ENCODE data around the gene MARCHF3. TPM values are rescaled to one million over a fixed set of nuclear protein-coding genes. Genes with fewer than 3 reads are reported as not detected.
A peak's percentile ranks its signal among the peaks of the same experiment; 100 is the strongest.

The MARCHF3 gene
- total and polyA plus RNA-seq, 2 of the 13 experiments (the other 11 are each of a cell fraction or from before 2014, with no cell fraction given), result 4.8 to 11.9 TPM

GRCh38 chr5:127072861-127073846, 42.8 kb upstream of the MARCHF3 start, which contains the start of gene C5orf63 (continued):
- no peak for TF ChIP-seq ZBTB40 (IDR thresholded peaks at IDR 0.05)
- TF ChIP-seq ZBTB40 (CRISPR knock-in tag; IDR thresholded peaks at IDR 0.05), result peak; percentile 90
- TF ChIP-seq TAF1 (CRISPR knock-in tag; IDR thresholded peaks at IDR 0.05), result peak; percentile 84
- no peak for TF ChIP-seq AGO2 (optimal IDR thresholded peaks at IDR 0.05; ENCODE audit: low read depth, low read length)
- peak; percentile 54; the same call in 1 of the 2 replicates for TF ChIP-seq CAMTA2 (CRISPR knock-in tag; IDR thresholded peaks at IDR 0.05; ENCODE audit: borderline replicate concordance)
- TF ChIP-seq ZFAT (CRISPR knock-in tag; conservative IDR thresholded peaks at IDR 0.05), result no peak
- TF ChIP-seq SALL2 (CRISPR knock-in tag; IDR thresholded peaks at IDR 0.05), result 0 out of 2 replicates have a peak, but pooled peaks have one; percentile 59
- peak; percentile 33; the same call in 1 of the 2 replicates for TF ChIP-seq RXRA (CRISPR knock-in tag; IDR thresholded peaks at IDR 0.05)
- 0 out of 2 replicates have a peak, but pooled peaks have one; percentile 49 for TF ChIP-seq ZNF841 (CRISPR knock-in tag; IDR thresholded peaks at IDR 0.05; ENCODE audit: borderline replicate concordance)
- TF ChIP-seq SSRP1 (CRISPR knock-in tag; IDR thresholded peaks at IDR 0.05), result no peak
- TF ChIP-seq ZNF441 (CRISPR knock-in tag; IDR thresholded peaks at IDR 0.05; ENCODE audit: borderline replicate concordance), result no peak; the same call in 1 of the 2 replicates
- no peak for TF ChIP-seq KDM3A (CRISPR knock-in tag; IDR thresholded peaks at IDR 0.05; ENCODE audit: low read depth)
- TF ChIP-seq ZBTB20 (CRISPR knock-in tag; IDR thresholded peaks at IDR 0.05; ENCODE audit: borderline replicate concordance, low read depth), result peak; percentile 47; the same call in 1 of the 2 replicates
- TF ChIP-seq PAX8 (CRISPR knock-in tag; IDR thresholded peaks at IDR 0.05; ENCODE audit: borderline replicate concordance), result no peak
